HG02623 (cell line): ENCODE measurements around the gene KIAA2012.

Source experiments
- ATAC-seq: cut with Tn5 transposase; IDR thresholded peaks from one replicate; pipeline ENCODE4 v1.9.1; 2021; ENCODE audit warnings: moderate library complexity; ENCODE audit not compliant: unreplicated experiment

KIAA2012 gene

GRCh38 chr2:202079310-202079709 is 6.3 kb downstream of the KIAA2012 start:
- ATAC-seq, result no peak

- ATAC-seq, result no peak
These were observed 11.2 kb downstream of the KIAA2012 start for GRCh38 chr2:202084265-202084664.

DNA sequence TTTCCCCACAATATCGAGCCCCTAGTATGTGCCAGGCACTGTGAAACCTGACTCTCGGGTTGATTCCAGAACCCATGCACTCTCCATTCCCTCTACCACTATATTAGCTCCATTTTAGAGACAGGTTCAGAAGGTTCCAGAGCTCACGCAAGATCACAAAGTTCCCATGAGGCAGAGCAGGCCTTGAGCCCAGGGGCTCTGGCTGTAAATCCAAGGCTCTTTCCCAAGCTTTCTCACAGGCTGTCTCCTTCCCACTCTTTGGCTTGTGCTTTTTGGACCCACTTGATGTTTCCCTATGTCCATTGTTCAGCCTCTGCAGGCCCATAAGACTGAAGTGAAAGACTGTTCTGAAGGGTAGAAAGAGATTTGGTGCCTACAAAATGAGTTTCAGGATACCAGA is 15.7 kb downstream of the KIAA2012 start:
- ATAC-seq, result no peak

- ATAC-seq, result no peak
These were observed 17.5 kb downstream of the KIAA2012 start for GRCh38 chr2:202090530-202090929.

DNA sequence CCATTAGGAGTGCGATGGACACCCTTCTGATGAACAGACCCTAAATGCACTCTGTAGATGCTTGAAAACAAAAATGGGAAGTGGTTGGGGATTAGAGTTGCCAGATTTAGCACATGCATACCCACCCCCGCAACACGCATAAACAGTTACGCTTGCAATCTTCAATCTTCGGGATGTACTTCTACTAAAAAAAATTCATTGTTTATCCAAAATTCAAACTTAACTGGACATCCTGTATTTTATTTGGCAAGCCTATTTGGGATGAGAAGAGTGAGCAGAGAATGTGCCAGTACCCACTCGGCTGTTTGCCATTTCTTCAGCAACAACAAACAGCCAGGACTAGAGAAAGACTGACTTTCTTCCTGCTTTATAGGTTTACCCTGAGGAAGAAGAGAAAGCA is 18.4 kb downstream of the KIAA2012 start:
- ATAC-seq, result no peak

- ATAC-seq, result no peak
These were observed 21.5 kb downstream of the KIAA2012 start for GRCh38 chr2:202094426-202094986.

GRCh38 chr2:202095235-202095634 is 22.2 kb downstream of the KIAA2012 start:
- ATAC-seq, result no peak

GRCh38 chr2:202096736-202097135 is 23.7 kb downstream of the KIAA2012 start:
- no peak for ATAC-seq

GRCh38 chr2:202098291-202098690 is 25.2 kb downstream of the KIAA2012 start:
- ATAC-seq, result no peak

- ATAC-seq, result no peak
These were observed 26.5 kb downstream of the KIAA2012 start for GRCh38 chr2:202099515-202099914.

DNA sequence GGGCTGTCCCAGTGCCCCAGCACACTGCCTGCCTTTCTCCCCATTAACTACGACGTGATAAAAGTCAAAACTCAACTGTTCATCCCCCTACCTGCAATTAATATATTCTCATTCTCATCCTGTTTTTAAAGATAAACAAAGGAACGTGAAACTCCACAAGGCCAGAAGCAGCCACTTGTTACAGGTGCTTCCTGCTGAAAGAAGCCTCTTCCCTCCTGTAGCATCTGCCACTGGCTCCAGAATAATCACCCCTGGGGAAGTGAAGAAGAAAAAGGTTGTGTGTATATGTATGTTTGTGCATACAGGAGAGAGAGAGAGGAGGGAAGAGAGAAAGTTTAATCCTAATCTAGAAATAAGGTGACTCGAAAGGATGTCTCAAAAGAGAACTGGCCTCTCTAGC is 27.1 kb downstream of the KIAA2012 start:
- no peak for ATAC-seq

GRCh38 chr2:202101026-202101579 is 28.0 kb downstream of the KIAA2012 start:
- ATAC-seq, result no peak

GRCh38 chr2:202102425-202103000 is 29.5 kb downstream of the KIAA2012 start:
- ATAC-seq, result no peak

- ATAC-seq, result no peak
These were observed 31.3 kb downstream of the KIAA2012 start for GRCh38 chr2:202104286-202104870.

- ATAC-seq, result no peak
These were observed 32.0 kb downstream of the KIAA2012 start for GRCh38 chr2:202105025-202105424.

DNA sequence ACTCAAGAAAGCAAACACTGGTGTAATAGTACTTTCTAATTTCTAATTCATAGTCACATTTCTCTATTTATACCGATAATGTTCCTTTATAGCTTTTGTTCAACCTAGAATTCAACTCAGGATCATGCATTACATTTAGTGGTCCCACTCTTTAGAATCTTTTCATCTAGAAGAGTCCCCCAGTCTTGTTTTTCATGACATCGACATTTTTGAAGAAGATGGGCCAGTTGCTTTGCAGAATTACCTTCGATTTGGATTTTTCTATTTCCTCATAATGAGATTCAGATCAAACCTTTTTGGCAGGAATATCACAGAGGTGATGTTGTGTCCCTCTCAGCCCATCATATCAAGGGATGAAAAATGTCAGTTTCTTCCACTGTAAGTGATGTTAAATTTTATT is 35.3 kb downstream of the KIAA2012 start:
- no peak for ATAC-seq

DNA sequence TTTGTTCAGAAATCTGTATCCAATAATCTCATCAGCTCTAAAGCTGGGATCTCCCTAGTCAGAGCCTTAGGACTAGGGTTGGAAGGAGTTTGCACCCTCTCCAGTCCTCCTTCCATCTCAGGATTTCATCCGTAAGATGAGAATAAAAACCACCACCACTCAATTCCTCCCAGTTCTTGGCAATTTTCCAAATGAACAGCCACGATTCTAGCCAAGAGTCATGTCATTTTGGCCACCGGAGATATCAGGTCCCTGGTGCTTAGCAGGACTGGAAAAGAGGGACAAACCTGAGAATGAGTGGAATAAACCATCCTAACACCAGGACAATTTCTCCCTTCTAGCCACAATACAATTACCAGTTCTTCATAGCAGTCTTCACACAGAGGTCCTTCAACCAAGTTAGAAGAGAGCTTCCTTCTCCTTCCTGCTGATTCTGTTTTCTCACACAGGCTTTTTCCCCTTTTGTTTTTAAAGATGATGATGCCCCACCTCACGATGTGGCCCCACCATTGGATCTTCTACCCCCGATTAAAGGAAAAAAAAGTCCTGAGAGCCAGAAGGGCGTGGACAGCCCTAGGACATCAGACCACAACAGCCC is 36.2 kb downstream of the KIAA2012 start:
- no peak for ATAC-seq

GRCh38 chr2:202109737-202110184 is 36.7 kb downstream of the KIAA2012 start:
- ATAC-seq, result no peak

DNA sequence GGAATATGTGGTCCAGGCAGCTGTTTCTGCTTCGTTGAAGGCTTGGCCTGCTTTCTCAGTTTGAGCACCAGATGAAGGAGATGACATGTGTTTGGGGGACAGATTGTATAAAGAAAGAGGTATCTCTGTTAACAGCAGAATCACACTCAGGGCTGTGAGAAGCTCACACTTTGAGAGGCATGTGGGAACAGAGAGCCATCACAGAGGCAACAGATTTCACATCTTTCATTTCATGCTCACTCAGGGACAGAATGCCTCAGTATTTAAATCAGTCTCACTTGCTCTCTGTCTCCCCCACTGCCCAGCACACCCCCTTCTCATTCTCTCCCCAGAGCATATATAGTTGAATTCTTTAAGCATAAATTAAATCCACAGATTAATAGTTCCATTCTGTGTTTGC is 37.4 kb downstream of the KIAA2012 start:
- no peak for ATAC-seq

- ATAC-seq, result no peak
These were observed 39.0 kb downstream of the KIAA2012 start for GRCh38 chr2:202112041-202112440.

DNA sequence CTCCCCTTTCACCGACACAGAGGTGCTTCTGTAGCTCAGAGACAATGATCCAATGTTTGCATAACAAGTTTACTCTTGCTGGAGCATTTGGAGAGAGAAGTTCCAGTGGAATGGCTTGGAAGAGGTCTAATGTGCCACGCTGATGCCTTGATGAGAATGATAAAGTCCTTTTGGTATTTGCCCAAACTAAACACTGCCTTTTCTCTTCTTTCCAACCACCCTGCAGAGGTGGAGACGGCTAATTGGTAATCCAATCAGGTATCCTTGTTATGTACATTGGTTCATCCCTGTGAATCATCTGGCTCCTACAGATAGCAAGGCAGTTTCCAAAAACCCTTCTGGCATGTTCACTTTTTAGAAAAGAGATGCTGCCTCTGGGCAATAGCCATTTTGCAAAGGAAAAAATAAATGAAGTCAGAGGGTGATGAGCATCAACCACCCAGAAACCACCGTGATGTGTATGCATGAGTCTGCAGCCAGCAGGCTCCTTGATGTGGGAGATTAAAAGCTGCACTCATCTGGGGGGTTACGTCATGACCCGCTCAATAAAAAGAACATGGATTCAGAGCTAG is 40.6 kb downstream of the KIAA2012 start:
- no peak for ATAC-seq

- ATAC-seq, result no peak
These were observed 41.2 kb downstream of the KIAA2012 start for GRCh38 chr2:202114291-202114690.
